Measurements from ENCODE around the gene SUPT20HL1. TPM values are rescaled to one million over a fixed set of nuclear protein-coding genes. Genes with fewer than 3 reads are reported as not detected.
A peak's percentile ranks its signal among the peaks of the same experiment; 100 is the strongest.
"Not testable (repeated sequence)": the region's sequence is repeated elsewhere in the genome, so short reads cannot be mapped to it uniquely, and the experiment has no call there.

The SUPT20HL1 gene
- total RNA-seq (2021) = not detected in 2 replicates
- Bru-seq, nascent RNA = not detected
- BruChase-seq, experiment 1, labeled RNA remaining after a 2-hour chase = not detected
- BruChase-seq, experiment 2, labeled RNA remaining after a 6-hour chase = percentile 22 among the genes with signal in this experiment
- long read RNA-seq = 0 reads

GRCh38 chrX:24360272-24360671, at the start of gene SUPT20HL1:
TSS of gene SUPT20HL1 (plus strand) at chrX:24360639. CDS start at chrX:24362761, 2,122 bp downstream.
- no TSS peak for BruUV-seq (replicated peaks)
- POLR2A ChIA-PET (ENCODE audit: low non-redundant PET) = no interaction called here
- Histone ChIP-seq H3K27me3 (replicated peaks; ENCODE audit: insufficient read depth, low read depth, low read length, poor library complexity) (no peaks in the 10 kb centered on the region), H3K4me1 (ENCODE audit: insufficient read depth, low read length, poor library complexity, severe bottlenecking) (peaks cover 7% of the 10 kb centered on the region), H3K36me3 (ENCODE audit: insufficient read depth, low read length, poor library complexity, severe bottlenecking) (no peaks in the 10 kb centered on the region), H3K9me3 (ENCODE audit: low read depth, low read length, poor library complexity, severe bottlenecking) (no peaks in the 10 kb centered on the region), H3K4me3 (ENCODE audit: low read depth, low read length, poor library complexity, severe bottlenecking) (no peak within 1 kb of the TSS), H3K27ac (ENCODE audit: low read depth, low read length, poor library complexity, severe bottlenecking) (no peak within 1 kb of the TSS)
- intact Hi-C loops (cut with micrococcal nuclease; ENCODE audit: unreplicated experiment) = no loop called here
- no peak for TF ChIP-seq EZH2 (IDR thresholded peaks at IDR 0.05; ENCODE audit: borderline replicate concordance, low read depth, low read length, poor library complexity, severe bottlenecking)
- no peak for TF ChIP-seq CTCF (conservative IDR thresholded peaks at IDR 0.05; ENCODE audit: low read depth, low read length)
- CTCF ChIA-PET = no interaction called here
- DNase-seq (ENCODE audit: low spot score) = no peak

- POLR2A ChIA-PET (ENCODE audit: low non-redundant PET); intact Hi-C loops (cut with micrococcal nuclease; ENCODE audit: unreplicated experiment); H3K4me3 ChIP-seq (ENCODE audit: low read depth, low read length, poor library complexity, severe bottlenecking); H3K9me3 ChIP-seq (ENCODE audit: low read depth, low read length, poor library complexity, severe bottlenecking); H3K36me3 ChIP-seq (ENCODE audit: insufficient read depth, low read length, poor library complexity, severe bottlenecking); H3K27ac ChIP-seq (ENCODE audit: low read depth, low read length, poor library complexity, severe bottlenecking); H3K4me1 ChIP-seq (ENCODE audit: insufficient read depth, low read length, poor library complexity, severe bottlenecking); CTCF ChIA-PET; BruUV-seq (replicated peaks); DNase-seq (ENCODE audit: low spot score): not testable (repeated sequence)
- peaks cover 27% of the 10 kb centered on the region for H3K27me3 ChIP-seq (replicated peaks; ENCODE audit: insufficient read depth, low read depth, low read length, poor library complexity)
Measured at GRCh38 chrX:24310916-24311315, 49.5 kb upstream of the SUPT20HL1 start.

- H3K4me1 ChIP-seq (ENCODE audit: insufficient read depth, low read length, poor library complexity, severe bottlenecking); DNase-seq (ENCODE audit: low spot score); POLR2A ChIA-PET (ENCODE audit: low non-redundant PET); BruUV-seq (replicated peaks); H3K4me3 ChIP-seq (ENCODE audit: low read depth, low read length, poor library complexity, severe bottlenecking); H3K36me3 ChIP-seq (ENCODE audit: insufficient read depth, low read length, poor library complexity, severe bottlenecking); H3K9me3 ChIP-seq (ENCODE audit: low read depth, low read length, poor library complexity, severe bottlenecking); CTCF ChIA-PET; intact Hi-C loops (cut with micrococcal nuclease; ENCODE audit: unreplicated experiment); H3K27ac ChIP-seq (ENCODE audit: low read depth, low read length, poor library complexity, severe bottlenecking): not testable (repeated sequence)
- peaks cover 23% of the 10 kb centered on the region for H3K27me3 ChIP-seq (replicated peaks; ENCODE audit: insufficient read depth, low read depth, low read length, poor library complexity)
Measured at GRCh38 chrX:24311507-24312248, 48.8 kb upstream of the SUPT20HL1 start.

- CTCF ChIA-PET; POLR2A ChIA-PET (ENCODE audit: low non-redundant PET): not testable (repeated sequence)
Measured at GRCh38 chrX:24312249-24312607, 48.2 kb upstream of the SUPT20HL1 start.

More at GRCh38 chrX:24312249-24312607, 48.2 kb upstream of the SUPT20HL1 start:
- H3K27ac ChIP-seq (ENCODE audit: low read depth, low read length, poor library complexity, severe bottlenecking); H3K4me1 ChIP-seq (ENCODE audit: insufficient read depth, low read length, poor library complexity, severe bottlenecking); H3K9me3 ChIP-seq (ENCODE audit: low read depth, low read length, poor library complexity, severe bottlenecking); BruUV-seq (replicated peaks); intact Hi-C loops (cut with micrococcal nuclease; ENCODE audit: unreplicated experiment); DNase-seq (ENCODE audit: low spot score); H3K4me3 ChIP-seq (ENCODE audit: low read depth, low read length, poor library complexity, severe bottlenecking); H3K36me3 ChIP-seq (ENCODE audit: insufficient read depth, low read length, poor library complexity, severe bottlenecking): not testable (repeated sequence)
- H3K27me3 ChIP-seq (replicated peaks; ENCODE audit: insufficient read depth, low read depth, low read length, poor library complexity) = peaks cover 21% of the 10 kb centered on the region
